ENCODE results near the gene CACNG4.

GRCh38 chr17:67041531-67041930, 77.0 kb downstream of the CACNG4 start:
- TF ChIP-seq POLR2A (conservative IDR thresholded peaks at IDR 0.05) = no peak
- TF ChIP-seq EZH2 (IDR thresholded peaks at IDR 0.05; ENCODE audit: borderline replicate concordance, low read depth, low read length) = no peak
- TF ChIP-seq MYC (IDR thresholded peaks at IDR 0.05; ENCODE audit: low read depth, low read length) = no peak
- no peak for TF ChIP-seq MYC (CRISPR knock-in tag; IDR thresholded peaks at IDR 0.05; ENCODE audit: borderline replicate concordance, low read depth)
- TF ChIP-seq MAX (CRISPR knock-in tag; IDR thresholded peaks at IDR 0.05) = no peak
- TF ChIP-seq MCM2 (IDR thresholded peaks at IDR 0.05; ENCODE audit: low read depth) = no peak
- TF ChIP-seq SP1 (CRISPR knock-in tag; IDR thresholded peaks at IDR 0.05) = no peak
- TF ChIP-seq PRPF4 (IDR thresholded peaks at IDR 0.05; ENCODE audit: insufficient read depth, low read depth, low read length, poor library complexity, severe bottlenecking) = no peak
- no peak for TF ChIP-seq MXI1 (IDR thresholded peaks at IDR 0.05; ENCODE audit: low read depth, low read length)

Data from K562 (cell line).